ENCODE results near the gene HIGD1B.

DNA sequence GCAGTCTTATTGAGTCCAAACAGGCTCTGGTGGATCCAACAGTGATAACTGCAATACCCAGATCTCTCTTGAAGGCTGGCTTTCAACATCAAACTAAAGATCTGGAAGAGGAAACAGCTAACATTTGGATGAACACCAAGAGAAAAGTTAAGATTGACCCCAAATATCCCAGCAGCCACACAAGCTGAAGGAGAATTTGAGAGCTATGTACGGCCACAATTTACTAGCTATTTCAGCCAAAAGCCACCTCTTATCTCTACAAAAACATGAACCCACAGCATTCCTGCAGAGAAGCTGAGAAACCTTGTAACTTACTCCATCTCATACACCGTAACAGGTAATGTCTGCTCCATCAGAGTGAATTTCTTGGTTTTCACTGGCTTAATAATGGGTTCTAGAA, 37.3 kb downstream of the HIGD1B start:
- TF ChIP-seq, protein P1, sequence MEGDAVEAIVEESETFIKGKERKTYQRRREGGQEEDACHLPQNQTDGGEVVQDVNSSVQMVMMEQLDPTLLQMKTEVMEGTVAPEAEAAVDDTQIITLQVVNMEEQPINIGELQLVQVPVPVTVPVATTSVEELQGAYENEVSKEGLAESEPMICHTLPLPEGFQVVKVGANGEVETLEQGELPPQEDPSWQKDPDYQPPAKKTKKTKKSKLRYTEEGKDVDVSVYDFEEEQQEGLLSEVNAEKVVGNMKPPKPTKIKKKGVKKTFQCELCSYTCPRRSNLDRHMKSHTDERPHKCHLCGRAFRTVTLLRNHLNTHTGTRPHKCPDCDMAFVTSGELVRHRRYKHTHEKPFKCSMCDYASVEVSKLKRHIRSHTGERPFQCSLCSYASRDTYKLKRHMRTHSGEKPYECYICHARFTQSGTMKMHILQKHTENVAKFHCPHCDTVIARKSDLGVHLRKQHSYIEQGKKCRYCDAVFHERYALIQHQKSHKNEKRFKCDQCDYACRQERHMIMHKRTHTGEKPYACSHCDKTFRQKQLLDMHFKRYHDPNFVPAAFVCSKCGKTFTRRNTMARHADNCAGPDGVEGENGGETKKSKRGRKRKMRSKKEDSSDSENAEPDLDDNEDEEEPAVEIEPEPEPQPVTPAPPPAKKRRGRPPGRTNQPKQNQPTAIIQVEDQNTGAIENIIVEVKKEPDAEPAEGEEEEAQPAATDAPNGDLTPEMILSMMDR (IDR thresholded peaks at IDR 0.05), result no peak
- no peak for TF ChIP-seq POLR2A (IDR thresholded peaks at IDR 0.05)

All from body of pancreas (tissue), 4 donors.